HL-60/S4 (cell line): Measurements from ENCODE around the gene EVL.

Experiments used
- in situ Hi-C: fragments of 300-500 bp; cut with MboI; formaldehyde crosslinking; loops from 2 replicates; pipeline ENCODE4 v1.14.3; 2022; ENCODE audit warnings: low sequenced_read_pairs

The EVL gene

GRCh38 chr14:100065942-100066574, 836 bp downstream of the EVL start:
- in situ Hi-C loops = no loop called here

GRCh38 chr14:100066962-100067361, 1.7 kb downstream of the EVL start:
- in situ Hi-C loops = no loop called here

GRCh38 chr14:100067481-100067880, 2.3 kb downstream of the EVL start:
- in situ Hi-C loops = no loop called here

DNA sequence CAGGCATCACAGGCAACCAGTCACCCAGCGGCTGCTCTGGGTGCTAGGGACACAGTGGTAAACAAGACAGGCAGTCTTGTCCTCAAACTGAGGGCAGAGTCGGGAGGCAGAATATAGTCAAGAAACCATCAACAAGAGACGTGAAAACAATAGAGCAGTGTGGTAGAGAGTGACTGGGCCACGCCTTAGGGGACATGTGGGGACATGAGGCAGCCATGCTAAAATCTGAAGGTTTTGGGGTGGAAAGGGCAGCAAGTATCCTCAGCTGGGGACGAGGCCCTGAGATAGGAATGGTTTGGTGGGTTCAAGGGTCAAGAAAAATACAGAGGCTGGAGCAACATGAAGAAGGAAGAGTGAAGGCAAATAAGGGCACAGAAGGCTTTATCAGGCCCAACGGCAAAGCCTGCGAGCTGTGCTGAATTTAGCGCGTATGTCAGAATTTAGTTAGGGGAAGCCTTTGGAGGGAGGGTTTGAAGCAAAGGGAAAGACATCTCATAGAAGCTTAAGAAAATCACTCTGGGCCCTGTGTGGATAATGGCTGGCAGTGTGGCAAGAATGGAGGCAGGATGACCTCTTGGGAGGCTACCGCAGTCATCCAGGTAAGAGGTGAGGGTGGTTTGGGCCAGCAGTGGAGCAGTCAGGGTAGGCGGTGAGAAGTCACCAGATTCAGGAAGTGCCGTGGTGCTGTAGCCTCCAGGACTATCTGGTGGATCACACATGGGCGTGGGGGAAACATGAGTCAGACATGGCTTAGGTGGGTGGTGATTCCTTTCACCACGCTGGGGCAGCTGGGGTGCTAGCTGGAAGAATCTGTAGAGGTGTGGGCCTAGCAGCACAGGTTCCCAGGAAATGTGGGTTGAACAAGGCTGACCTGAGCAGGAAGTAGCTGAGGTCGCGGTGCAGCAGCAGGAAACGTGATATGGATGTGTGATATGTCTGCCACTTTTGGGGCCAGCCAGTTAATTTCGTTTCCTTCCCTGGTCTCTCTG, 3.0 kb downstream of the EVL start:
- in situ Hi-C loops = no loop called here

- in situ Hi-C loops = no loop called here
Measured at GRCh38 chr14:100069161-100069800, 4.1 kb downstream of the EVL start.

DNA sequence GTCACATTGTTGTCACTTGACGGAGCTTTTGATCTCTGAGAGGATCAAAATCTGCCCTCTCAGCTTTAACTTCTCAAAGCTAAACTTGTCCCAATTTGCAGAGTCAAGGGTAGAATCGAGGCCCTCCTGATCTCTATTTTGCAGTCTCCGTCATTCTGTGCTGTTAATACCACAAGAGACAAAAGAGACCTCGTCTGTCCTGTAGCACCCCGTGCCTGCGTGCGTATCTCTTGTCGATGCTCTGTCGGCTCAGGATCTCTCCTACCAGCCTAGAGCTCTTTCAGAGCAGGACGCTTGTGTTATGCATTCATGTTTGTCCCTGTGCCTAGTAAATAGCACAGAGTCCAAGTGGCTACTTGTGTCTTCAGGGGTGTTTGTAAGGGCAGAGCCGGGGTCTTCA, 5.1 kb downstream of the EVL start:
- in situ Hi-C loops = no loop called here

- in situ Hi-C loops = no loop called here
Measured at GRCh38 chr14:100071545-100071944, 6.3 kb downstream of the EVL start.

DNA sequence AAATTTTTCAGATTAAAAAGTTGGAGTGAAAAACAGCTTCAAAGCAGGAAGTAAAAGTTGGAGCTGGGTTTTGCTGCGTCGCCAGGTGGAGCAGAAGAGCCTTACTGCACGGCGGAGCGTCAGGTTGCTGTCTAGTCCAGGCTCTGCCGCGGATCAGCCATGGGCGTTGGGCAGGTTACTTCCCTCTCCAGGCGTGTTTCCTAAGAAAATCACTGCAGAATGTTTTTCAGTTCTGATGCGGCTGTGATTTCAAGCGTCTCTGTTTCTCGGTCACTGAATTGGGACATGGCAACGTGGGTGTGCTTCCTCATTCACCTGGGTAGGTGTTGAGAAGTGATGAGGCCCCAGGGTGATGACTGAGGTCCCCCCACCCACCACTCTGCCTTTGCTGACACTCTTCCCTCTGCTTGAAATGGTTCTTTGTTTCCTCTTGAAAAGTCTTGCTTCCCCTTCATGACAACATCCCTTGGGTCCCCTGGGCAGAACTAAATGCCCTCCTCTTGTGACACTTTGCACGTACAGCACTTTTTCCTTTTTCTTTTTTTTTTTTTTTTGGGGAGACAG, 7.6 kb downstream of the EVL start:
- in situ Hi-C loops = no loop called here

GRCh38 chr14:100073576-100074430, 8.6 kb downstream of the EVL start:
- in situ Hi-C loops = no loop called here

- in situ Hi-C loops = no loop called here
Measured at GRCh38 chr14:100074431-100075100, 9.3 kb downstream of the EVL start.

DNA sequence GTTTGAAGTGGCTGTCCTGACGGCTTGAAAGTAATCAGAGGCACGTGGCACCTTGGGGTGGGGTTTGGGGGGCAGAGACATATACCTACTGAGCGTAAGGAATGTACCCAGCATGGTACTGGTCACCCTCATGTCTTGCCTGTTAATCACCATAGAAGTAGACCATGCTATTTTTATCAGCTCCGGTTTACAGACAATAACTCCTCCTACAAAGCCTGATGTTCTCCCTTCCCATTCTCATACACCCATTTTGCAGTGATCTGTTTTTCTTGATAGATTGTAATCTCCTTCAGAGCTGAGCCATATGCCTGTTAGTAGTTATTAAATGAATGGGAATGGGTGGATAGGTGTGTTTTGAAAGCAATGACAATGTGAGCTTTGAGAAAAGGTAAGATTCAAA, 10.5 kb downstream of the EVL start:
- in situ Hi-C loops = no loop called here

DNA sequence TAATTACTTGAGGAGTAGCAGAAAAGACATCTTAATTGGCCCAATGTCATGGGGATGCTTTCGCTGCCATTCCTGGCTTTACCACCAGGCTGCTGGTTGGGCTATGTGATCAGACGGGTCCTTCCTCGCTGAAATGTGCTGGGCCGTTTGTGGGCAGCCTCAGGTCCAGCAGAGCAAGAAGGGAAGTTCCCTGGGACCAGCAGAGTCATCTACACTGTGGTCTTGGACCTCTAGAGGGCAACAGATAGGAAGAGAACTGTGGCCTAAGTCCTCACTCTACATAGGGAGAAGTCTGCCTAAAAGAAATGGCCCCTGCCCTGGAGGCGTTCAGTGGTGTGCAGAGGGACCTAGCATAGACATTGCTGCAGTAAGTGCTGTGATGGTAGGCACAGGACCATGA, 10.9 kb downstream of the EVL start:
- in situ Hi-C loops = no loop called here

DNA sequence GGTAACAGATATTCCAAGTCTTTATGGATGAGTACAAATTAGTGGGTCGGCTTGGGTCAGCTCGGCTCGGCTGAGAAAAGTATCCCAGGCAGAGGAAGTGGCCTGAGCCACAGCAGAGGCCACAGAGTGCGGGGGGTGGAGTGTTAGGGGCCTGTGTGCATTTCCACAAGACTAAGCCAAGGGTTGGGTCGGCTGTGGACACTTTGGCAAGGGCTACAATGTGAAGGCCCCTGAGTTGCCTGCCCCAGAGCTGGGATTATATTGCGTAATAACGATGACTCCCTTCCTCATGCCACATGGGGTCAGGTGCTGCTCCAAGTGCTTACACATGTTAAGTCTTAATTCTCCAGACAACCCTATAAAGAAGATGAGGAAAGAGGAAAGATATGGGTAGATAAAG, 11.4 kb downstream of the EVL start:
- in situ Hi-C loops = no loop called here

DNA sequence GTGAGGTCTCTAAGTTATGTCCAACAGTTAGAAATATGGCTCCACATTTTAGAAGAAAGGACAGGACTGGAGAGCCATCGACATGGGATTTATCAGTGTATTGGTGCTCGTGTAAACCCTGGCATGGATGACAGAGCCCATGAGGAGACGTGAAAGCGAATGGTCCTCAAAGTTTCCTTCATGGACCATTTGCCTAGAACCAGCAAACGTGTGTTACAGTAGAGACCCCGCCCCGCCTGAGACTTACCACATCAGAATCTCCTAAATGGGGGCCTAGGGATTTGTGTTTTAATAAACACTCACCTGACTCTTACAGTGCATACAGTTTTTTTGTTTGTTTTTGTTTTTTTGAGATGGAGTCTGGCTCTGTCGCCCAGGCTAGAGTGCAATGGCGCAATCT, 12.2 kb downstream of the EVL start:
- in situ Hi-C loops = no loop called here

DNA sequence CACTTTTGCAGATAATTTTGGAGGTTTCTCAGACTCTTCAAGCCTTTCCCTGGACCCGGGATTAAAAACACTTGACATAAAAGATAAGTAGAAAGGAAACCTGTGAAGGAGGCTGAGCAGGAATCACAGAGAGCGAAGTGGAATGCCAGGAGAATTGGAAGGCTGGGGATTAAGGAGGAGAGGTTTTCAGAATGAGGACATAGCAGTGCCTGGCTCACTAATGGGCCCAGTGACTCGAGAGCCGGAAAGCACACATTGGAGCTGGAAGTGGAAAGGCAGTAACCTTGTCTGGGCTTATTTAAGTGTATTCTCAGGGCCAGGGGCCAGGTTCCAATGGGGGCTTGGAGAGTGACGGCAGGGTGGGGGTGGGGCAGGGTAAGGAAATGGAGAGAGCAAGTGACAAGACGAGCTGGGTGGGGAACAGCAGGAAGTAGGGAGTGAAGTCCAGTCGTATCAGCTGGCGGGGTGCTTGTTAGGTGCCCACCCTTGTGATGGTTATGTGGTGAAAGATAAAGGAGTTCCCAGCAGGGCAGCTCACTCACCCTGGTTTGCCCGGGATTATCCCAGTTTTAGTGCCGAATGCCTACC, 13.1 kb downstream of the EVL start:
- in situ Hi-C loops = no loop called here

DNA sequence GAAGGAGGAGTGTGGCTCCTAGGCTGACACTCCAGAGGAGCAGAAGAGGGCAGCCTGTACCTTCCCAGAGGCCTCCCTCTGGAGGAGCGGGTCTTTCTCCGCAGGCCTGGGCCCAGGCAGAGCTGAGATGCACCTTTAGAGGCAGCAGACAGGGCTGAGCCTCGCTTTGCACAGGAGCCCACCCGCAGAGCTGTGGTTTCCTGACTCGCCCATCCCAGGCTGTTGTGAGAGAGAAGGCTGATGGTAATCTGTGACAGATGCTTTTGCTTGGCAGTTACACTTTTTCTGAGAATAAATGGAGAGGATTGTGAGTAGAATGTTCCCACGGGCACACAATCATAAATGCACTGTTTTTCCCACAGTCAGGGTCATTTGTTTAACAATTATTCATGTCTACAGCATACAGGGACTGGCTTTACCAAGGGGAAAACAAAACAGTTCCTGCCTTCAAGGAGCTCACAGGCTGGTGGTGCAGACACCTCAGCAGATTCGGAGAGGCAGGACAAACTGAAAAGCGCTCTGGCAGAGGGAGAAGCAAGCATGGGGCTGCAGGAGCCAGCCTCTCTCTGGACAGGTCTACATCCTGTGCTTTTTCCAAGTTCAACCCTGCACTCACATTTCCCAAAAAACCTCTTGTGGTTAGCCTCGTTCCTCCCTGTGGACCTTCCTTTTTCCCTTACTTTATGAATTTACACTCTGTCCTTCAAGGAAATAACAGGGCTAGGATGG, 13.9 kb downstream of the EVL start:
- in situ Hi-C loops = no loop called here

DNA sequence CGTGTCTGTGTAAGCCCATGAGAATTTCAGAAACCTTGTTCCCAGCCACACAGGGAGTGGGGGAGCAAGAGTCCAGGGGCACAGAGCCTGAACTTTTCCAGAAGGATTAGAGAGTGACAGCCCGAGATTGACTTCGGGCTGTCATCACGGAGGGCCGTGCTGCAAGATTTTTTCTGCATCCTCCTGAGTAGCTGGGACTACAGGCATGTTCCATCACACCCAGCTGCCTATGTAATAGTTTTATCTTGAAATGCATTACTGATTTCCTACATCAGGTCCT, 14.4 kb downstream of the EVL start:
- in situ Hi-C loops = no loop called here

DNA sequence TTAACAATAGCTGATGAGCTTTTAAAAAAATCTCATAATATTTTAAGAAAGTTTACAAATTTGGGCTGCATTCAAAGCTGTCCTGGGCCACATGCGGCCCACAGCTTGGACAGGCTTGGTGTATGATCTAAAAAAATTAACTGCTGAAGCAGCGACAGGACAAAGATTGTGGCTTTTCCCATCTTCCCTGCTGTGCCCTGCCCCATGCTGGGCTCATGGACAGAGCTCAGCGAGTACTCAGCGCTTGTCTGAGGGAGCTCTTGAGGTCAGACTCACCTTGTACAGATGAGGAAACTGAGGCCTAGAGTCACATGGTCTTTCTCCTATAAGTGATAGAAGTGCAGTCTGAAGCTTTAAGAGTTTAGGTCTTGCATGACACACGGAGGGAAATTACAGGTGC, 15.0 kb downstream of the EVL start:
- in situ Hi-C loops = no loop called here

DNA sequence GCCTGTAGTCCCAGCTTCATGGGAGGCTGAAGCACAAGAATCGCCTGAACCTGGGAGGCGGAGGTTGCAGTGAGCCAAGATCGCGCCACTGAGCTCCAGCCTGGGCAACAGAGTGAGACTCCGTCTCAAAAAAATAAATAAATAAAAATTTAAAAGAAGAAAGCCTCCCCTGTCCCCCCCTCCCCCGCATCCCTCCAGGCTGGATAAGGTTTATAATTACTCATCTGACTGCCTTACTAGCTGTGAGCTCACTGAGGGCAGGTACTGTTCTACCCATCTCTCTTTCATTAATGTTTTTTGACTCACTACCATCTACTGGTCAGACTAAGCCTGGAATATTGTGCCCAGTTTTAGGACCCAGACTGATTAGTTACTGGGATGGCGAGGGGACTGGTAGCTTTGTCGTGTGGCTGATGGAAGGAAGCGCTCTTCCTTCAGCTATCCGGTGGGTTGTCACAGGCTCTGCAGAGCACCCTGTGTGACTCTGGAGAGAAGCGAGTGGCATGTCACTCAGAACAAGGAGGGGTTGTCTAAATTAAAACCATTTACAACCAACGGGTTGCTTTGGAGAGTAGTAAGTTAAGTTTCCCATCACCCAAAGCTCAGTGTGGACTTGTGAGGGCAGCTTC, 16.9 kb downstream of the EVL start:
- in situ Hi-C loops = no loop called here
